Uterus (tissue), 4 donors: ENCODE results near the gene HNRNPUL2. TPM values are rescaled to one million over a fixed set of nuclear protein-coding genes. Genes with fewer than 3 reads are reported as not detected.
A peak's percentile ranks its signal among the peaks of the same experiment; 100 is the strongest.

Experiments
- DNase-seq, 2 donors: peaks; one replicate each; pipeline ENCODE4 v3.0.0-alpha.2; 2019 to 2020
- H3K27ac ChIP-seq, 2 donors: fragments of 200-600 bp; sonication (generic); 1 replicate in 1 of 2; 2 replicates in 1 of 2; pipeline ENCODE4 v1.5.1; 2016 to 2018
- H3K27me3 ChIP-seq, 2 donors: fragments of 200-600 bp; sonication (generic); one replicate each; pipeline ENCODE4 v1.5.1; 2018 to 2019; ENCODE audit warnings: control low read depth in 1 of 2
- H3K36me3 ChIP-seq, 2 donors: fragments of 200-600 bp; sonication (generic); one replicate each; pipeline ENCODE4 v1.5.1; 2019; ENCODE audit warnings: control low read depth in 1 of 2
- H3K4me1 ChIP-seq, 2 donors: fragments of 200-600 bp; sonication (generic); one replicate each; pipeline ENCODE4 v1.5.1; 2018 to 2019; ENCODE audit warnings: control low read depth in 1 of 2
- H3K4me3 ChIP-seq, 2 donors: fragments of 200-600 bp; sonication (generic); 1 replicate in 1 of 2; 2 replicates in 1 of 2; pipeline ENCODE4 v1.5.1; 2018 to 2019; ENCODE audit warnings: mild to moderate bottlenecking in 1 of 2
- H3K9me3 ChIP-seq, 2 donors: fragments of 200-600 bp; sonication (generic); one replicate each; pipeline ENCODE4 v1.5.1; 2019; ENCODE audit warnings: control low read depth in 1 of 2
- CTCF ChIP-seq, 4 experiments: fragments of 200-600 bp in 2 of 4; fragments of 450-650 bp in 2 of 4; sonication (generic) in 2 of 4; IDR thresholded peaks; one replicate each; pipeline ENCODE4 v1.5.1; 2016 to 2019; ENCODE audit warnings: antibody characterized with exemption in 4 of 4, mild to moderate bottlenecking in 2 of 4, moderate library complexity in 1 of 4
- POLR2A ChIP-seq, 2 donors: fragments of 450-650 bp; IDR thresholded peaks; one replicate each; pipeline ENCODE4 v1.6.1; 2016; ENCODE audit warnings: antibody characterized with exemption in 2 of 2, mild to moderate bottlenecking in 1 of 2, moderate library complexity in 1 of 2
- intact Hi-C: fragments of 100-400 bp; cut with DNase I; formaldehyde crosslinking; loops from one replicate; pipeline ENCODE4 v1.15.1; 2023; ENCODE audit warnings: low total_unique reads
- total RNA-seq, 4 donors: library from RNA; depleted of rRNA in 3 of 4; stranded (reverse); fragments of >200 nt in 3 of 4; gene quantifications; one replicate each; pipeline versions ENCODE4 v1.1.0 to v1.2.4, GENCODE V29; 2014 to 2023
- donor health status: DM: yes; HTN: yes; CAD: no.

HNRNPUL2 gene
- total RNA-seq, 4 donors from 2014 or later: 17.7 to 58.3 (median 21.3) TPM

DNA sequence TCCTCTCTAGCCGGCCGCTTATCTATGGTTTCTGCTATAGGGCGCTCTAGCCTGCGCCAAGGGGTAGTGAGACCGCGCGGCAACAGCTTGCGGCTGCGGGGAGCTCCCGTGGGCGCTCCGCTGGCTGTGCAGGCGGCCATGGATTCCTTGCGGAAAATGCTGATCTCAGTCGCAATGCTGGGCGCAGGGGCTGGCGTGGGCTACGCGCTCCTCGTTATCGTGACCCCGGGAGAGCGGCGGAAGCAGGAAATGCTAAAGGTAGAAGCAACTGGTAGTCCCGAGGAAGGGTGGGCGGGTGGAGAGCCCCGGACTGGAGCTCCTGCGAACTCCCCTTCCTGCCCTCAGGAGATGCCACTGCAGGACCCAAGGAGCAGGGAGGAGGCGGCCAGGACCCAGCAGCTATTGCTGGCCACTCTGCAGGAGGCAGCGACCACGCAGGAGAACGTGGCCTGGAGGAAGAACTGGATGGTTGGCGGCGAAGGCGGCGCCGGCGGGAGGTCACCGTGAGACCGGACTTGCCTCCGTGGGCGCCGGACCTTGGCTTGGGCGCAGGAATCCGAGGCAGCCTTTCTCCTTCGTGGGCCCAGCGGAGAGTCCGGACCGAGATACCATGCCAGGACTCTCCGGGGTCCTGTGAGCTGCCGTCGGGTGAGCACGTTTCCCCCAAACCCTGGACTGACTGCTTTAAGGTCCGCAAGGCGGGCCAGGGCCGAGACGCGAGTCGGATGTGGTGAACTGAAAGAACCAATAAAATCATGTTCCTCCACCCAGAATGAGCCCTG is 55.5 kb downstream of the HNRNPUL2 start, which contains the start of the genes LBHD1 and UQCC3:
Gene LBHD1, minus strand, starts transcription at position 660 of the 782 bp plus-strand sequence. CDS start 2,236 bp downstream, outside the sequence.
Gene UQCC3, plus strand, starts transcription at position 66 of the 782 bp plus-strand sequence. Its CDS starts 73 bp downstream, at position 139.
- no peaks in the 10 kb centered on the region for H3K36me3 ChIP-seq
- no peaks in the 10 kb centered on the region for H3K27me3 ChIP-seq
- intact Hi-C loops: no loop called here
- DNase-seq: peak; percentile 70 to 79
- peaks cover 4 to 6% of the 10 kb centered on the region in 2 donors for H3K4me1 ChIP-seq
- TF ChIP-seq POLR2A (IDR thresholded peaks at IDR 0.05) (peak in 1 of 2 donors; percentile 48), CTCF (IDR thresholded peaks at IDR 0.05) (peak in 1 of 4 experiments; percentile 24)
- peak within 1 kb of the TSS; percentile 82 to 87 for H3K27ac ChIP-seq
- H3K4me3 ChIP-seq: peak within 1 kb of the TSS; percentile 70 to 73
- no peaks in the 10 kb centered on the region for H3K9me3 ChIP-seq

- Histone ChIP-seq H3K27me3 (no peaks in the 10 kb centered on the region), H3K27ac (peak overlapping the region; percentile 82 to 87), H3K4me3 (peak overlapping the region; percentile 70 to 73), H3K4me1 (peaks cover 9 to 12% of the 10 kb centered on the region in 2 donors), H3K36me3 (no peaks in the 10 kb centered on the region), H3K9me3 (no peaks in the 10 kb centered on the region)
- intact Hi-C loops: no loop called here
- TF ChIP-seq CTCF (IDR thresholded peaks at IDR 0.05) (no peak), POLR2A (IDR thresholded peaks at IDR 0.05) (no peak)
- no peak for DNase-seq
Measured at GRCh38 chr11:62671236-62671607, 56.0 kb downstream of the HNRNPUL2 start.

- intact Hi-C loops: no loop called here
- Histone ChIP-seq H3K27ac (no peak overlapping the region), H3K27me3 (no peaks in the 10 kb centered on the region), H3K4me3 (no peak overlapping the region), H3K4me1 (peaks cover 9 to 15% of the 10 kb centered on the region in 2 donors), H3K36me3 (no peaks in the 10 kb centered on the region), H3K9me3 (no peaks in the 10 kb centered on the region)
- DNase-seq: no peak
- TF ChIP-seq CTCF (IDR thresholded peaks at IDR 0.05): no peak
- no peak for TF ChIP-seq POLR2A (IDR thresholded peaks at IDR 0.05)
Measured at GRCh38 chr11:62669420-62670161, 57.7 kb downstream of the HNRNPUL2 start.

DNA sequence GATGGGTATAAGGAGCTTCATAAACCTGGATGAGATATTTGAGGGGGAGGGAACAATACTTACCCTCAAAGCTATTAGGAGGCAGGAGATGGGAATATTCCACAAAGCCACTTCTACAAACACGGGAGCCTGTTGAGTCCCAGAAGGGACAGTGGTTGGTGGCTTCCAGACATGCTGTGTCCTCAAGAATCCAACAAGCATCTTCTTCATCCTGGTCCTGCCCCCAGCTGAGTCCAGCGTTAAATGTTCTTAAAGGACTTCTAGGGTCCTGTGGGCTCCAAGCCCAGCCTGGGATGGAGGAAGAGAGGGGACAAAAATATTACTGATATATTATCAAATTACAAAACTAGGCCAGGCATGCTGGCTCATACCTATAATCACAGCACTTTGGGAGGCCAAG is 59.8 kb downstream of the HNRNPUL2 start:
- no peak for DNase-seq
- intact Hi-C loops: no loop called here
- Histone ChIP-seq H3K4me3 (no peak overlapping the region), H3K27me3 (no peaks in the 10 kb centered on the region), H3K27ac (peak overlapping the region; percentile 7 to 12), H3K4me1 (peaks cover 9 to 12% of the 10 kb centered on the region in 2 donors), H3K9me3 (no peaks in the 10 kb centered on the region), H3K36me3 (no peaks in the 10 kb centered on the region)
- no peak for TF ChIP-seq POLR2A (IDR thresholded peaks at IDR 0.05)
- TF ChIP-seq CTCF (IDR thresholded peaks at IDR 0.05): no peak
